BLaER1 treated with 17β-estradiol and CSF1 and Interleukin-3, amounts not matched to agents 10 nM and 100 nM (cell line): Measurements from ENCODE around the gene ZC3H7A.

Source experiments
- H3K27ac ChIP-seq, 11 experiments: shearing (Covaris generic); formaldehyde crosslinking; 2 replicates each; pipeline ENCODE4 v1.8.1; 2022
- H3K27me3 ChIP-seq, 11 experiments: shearing (Covaris generic); formaldehyde crosslinking; 2 replicates each; pipeline ENCODE4 v1.8.1; 2022
- H3K36me3 ChIP-seq, 11 experiments: shearing (Covaris generic); formaldehyde crosslinking; 2 replicates each; pipeline ENCODE4 v1.8.1; 2022
- H3K4me1 ChIP-seq, 10 experiments: shearing (Covaris generic); formaldehyde crosslinking; 2 replicates each; pipeline ENCODE4 v1.8.1; 2022
- H3K4me2 ChIP-seq, 11 experiments: shearing (Covaris generic); formaldehyde crosslinking; 2 replicates each; pipeline ENCODE4 v1.8.1; 2022
- H3K4me3 ChIP-seq, 10 experiments: shearing (Covaris generic); formaldehyde crosslinking; 2 replicates each; pipeline ENCODE4 v1.8.1; 2022
- H3K9ac ChIP-seq, 11 experiments: shearing (Covaris generic); formaldehyde crosslinking; 2 replicates each; pipeline ENCODE4 v1.8.1; 2022
- H3K9me3 ChIP-seq, 11 experiments: shearing (Covaris generic); formaldehyde crosslinking; replicated peaks in 1 of 11; 2 replicates each; pipeline ENCODE4 v1.8.1; 2022
- H4K20me1 ChIP-seq, 11 experiments: shearing (Covaris generic); formaldehyde crosslinking; 2 replicates each; pipeline ENCODE4 v1.8.1; 2022
- Cebpa-rat ChIP-seq, 11 experiments: shearing (Covaris generic); IDR thresholded peaks; 2 replicates each; pipeline ENCODE4 v1.8.1; 2022

The ZC3H7A gene

DNA sequence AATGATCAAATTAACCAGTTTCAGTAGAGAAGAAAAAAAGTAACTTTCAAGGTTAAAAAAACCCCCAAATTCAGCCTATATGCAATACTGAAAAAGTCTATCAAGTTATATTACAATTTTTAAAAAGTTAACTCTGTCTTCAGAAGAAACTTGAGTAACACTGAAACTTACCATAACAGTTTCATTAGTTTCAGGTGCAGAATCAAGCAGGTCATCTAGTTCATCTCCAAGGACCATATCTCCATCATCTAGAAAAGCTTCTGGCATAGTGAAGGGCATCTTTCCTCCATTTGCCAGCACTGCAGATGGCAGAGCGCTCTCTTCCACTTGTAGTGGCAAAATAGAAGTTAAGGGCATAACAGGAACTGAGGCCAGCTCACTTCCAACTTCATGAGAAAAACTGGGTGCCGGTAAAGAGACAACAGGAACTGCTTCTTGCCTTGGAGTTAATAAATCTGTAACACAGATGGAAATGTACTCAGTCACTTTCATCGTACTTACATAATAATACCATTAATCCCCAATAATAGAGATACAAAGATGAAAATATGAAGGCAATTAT is 22.9 kb downstream of the ZC3H7A start:
- Histone ChIP-seq H3K27ac (no peak overlapping the region), H4K20me1 (peaks cover 0 to 81% (median 13%) of the 10 kb centered on the region in 11 experiments; a peak in 10 of 22 replicates), H3K36me3 (peaks cover 95 to 100% (median 100%) of the 10 kb centered on the region in 11 experiments), H3K9ac (0 out of 22 replicates have a peak overlapping the region, but pooled peaks of 1 of the 11 experiments have one; percentile 41), H3K9me3 (no peaks in the 10 kb centered on the region), H3K27me3 (no peaks in the 10 kb centered on the region), H3K4me2 (no peak overlapping the region), H3K4me1 (peaks cover 3 to 21% (median 4%) of the 10 kb centered on the region in 10 experiments; a peak in 19 of 20 replicates), H3K4me3 (no peak overlapping the region)
- TF ChIP-seq Cebpa-rat (IDR thresholded peaks at IDR 0.05), result no peak

DNA sequence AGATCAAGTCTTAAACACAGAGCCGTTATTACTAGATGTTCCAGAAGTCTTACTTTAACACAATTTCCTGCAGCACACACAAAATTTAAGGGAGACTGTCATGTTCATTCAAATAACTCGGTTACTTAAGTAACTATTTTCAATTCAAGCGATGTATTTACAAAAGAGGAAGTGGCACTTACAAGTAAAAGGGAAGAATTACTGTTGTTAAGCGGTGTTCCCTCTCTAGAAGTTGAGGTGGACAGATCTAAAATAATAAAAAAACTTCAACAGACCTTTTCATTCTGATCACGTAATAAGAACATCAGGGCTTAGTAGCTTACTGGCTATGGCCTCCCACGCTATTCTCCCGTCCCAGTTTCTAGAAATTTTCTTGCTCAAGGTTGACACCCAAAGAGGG is 28.2 kb downstream of the ZC3H7A start:
- H3K27ac ChIP-seq, result peak overlapping the region in 5 of 11 experiments; percentile 10 to 47 (median 40); a peak in 6 of 22 replicates
- peak overlapping the region in 9 of 11 experiments; percentile 3 to 63 (median 19); a peak in 12 of 22 replicates for H3K4me2 ChIP-seq
- TF ChIP-seq Cebpa-rat (IDR thresholded peaks at IDR 0.05), result no peak
- H3K27me3 ChIP-seq, result no peaks in the 10 kb centered on the region
- H3K4me1 ChIP-seq, result peaks cover 7 to 22% (median 10%) of the 10 kb centered on the region in 10 experiments; a peak in 19 of 20 replicates
- peak overlapping the region in 2 of 11 experiments; percentile 3 to 33; a peak in 3 of 22 replicates for H3K9ac ChIP-seq
- no peaks in the 10 kb centered on the region for H3K9me3 ChIP-seq
- H3K36me3 ChIP-seq, result peaks cover 89 to 100% (median 96%) of the 10 kb centered on the region in 11 experiments
- H4K20me1 ChIP-seq, result peaks cover 0 to 63% (median 13%) of the 10 kb centered on the region in 11 experiments; a peak in 10 of 22 replicates
- H3K4me3 ChIP-seq, result no peak overlapping the region

DNA sequence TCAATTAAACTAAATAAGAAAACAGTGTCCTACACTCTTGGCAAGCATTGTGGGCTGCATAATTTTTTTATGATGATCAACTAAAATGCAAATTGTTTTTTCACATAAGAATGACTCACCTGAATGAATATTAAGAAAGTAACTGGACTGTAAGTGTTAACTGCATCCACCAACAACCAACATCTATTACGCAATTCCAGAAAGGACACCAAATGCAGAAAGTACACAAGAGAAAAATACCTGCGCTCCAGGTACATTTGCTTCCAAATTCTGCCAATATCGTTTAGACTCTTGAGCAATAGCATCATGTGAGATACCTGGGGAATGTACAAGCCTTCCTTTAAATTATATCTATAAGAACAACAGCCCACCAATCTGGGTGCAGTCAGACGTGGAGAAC is 34.6 kb downstream of the ZC3H7A start:
- H4K20me1 ChIP-seq, result peaks cover 0 to 28% (median 0%) of the 10 kb centered on the region in 11 experiments; a peak in 5 of 22 replicates
- H3K9me3 ChIP-seq, result no peaks in the 10 kb centered on the region
- H3K9ac ChIP-seq, result no peak overlapping the region
- H3K27ac ChIP-seq, result no peak overlapping the region
- peaks cover 93 to 99% (median 97%) of the 10 kb centered on the region in 11 experiments for H3K36me3 ChIP-seq
- H3K27me3 ChIP-seq, result no peaks in the 10 kb centered on the region
- no peak overlapping the region for H3K4me2 ChIP-seq
- TF ChIP-seq Cebpa-rat (IDR thresholded peaks at IDR 0.05), result peak in 7 of 11 experiments; percentile 41 to 88 (median 76); a peak in 12 of 22 replicates
- peaks cover 0 to 16% (median 10%) of the 10 kb centered on the region in 10 experiments; a peak in 11 of 20 replicates for H3K4me1 ChIP-seq
- H3K4me3 ChIP-seq, result no peak overlapping the region

DNA sequence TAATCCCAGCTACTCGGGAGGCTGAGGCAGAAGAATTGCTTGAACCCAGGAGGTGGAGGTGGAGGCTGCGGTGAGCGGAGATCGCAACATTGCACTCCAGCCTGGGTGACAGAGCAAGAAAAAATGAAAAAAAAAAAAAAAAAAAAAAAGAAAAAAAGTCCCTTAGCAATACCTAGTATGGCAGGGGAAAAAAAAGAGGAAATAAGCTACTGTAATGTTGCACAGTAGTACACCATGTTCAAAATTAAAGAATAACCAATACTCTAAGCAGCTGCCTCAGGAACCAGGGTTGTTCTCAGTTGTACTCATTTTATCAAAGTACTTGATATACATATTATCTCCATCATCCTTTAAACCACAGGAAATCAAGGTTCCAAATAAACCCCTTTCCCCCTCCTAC is 37.1 kb downstream of the ZC3H7A start:
- Histone ChIP-seq H4K20me1 (peaks cover 0 to 20% (median 0%) of the 10 kb centered on the region in 11 experiments; a peak in 6 of 22 replicates), H3K9ac (no peak overlapping the region), H3K36me3 (peaks cover 93 to 99% (median 96%) of the 10 kb centered on the region in 11 experiments), H3K4me2 (no peak overlapping the region), H3K27ac (no peak overlapping the region), H3K9me3 (no peaks in the 10 kb centered on the region), H3K27me3 (no peaks in the 10 kb centered on the region), H3K4me3 (no peak overlapping the region), H3K4me1 (peaks cover 0 to 16% (median 10%) of the 10 kb centered on the region in 10 experiments; a peak in 11 of 20 replicates)
- TF ChIP-seq Cebpa-rat (IDR thresholded peaks at IDR 0.05), result no peak

DNA sequence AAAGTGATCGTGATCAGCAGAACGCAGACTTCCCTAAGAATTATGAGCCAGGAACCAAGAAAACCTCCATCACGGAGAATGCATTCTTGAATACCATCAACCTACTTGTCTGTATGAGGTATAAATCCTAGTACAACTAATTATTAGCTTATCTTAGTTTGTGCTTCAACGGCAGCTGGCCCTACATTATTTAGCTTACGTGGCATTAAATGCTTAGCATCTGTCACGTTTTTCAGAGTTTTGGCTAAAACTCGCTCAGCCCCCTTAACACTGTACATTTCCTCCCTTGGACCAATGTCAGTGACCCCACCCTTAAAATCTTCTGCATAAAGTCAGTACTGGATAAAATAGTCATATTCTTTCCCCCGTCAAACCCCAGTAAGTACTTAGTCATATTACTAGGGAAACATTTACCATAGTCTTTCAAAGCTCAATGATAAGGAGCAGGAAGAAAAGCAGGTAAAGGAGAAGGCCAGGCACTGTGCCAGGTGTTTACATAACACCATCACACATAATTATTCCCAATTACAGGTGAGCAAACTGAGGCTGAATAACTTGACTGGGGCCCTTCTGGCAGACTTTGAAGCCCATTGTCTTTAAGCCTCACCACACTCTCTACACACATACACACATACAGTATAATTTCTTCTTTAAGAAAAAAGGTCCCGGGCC is 37.8 kb downstream of the ZC3H7A start:
- H3K4me3 ChIP-seq, result no peak overlapping the region
- no peak for TF ChIP-seq Cebpa-rat (IDR thresholded peaks at IDR 0.05)
- no peak overlapping the region for H3K9ac ChIP-seq
- H4K20me1 ChIP-seq, result peaks cover 0 to 20% (median 0%) of the 10 kb centered on the region in 11 experiments; a peak in 6 of 22 replicates
- H3K4me1 ChIP-seq, result peaks cover 0 to 16% (median 10%) of the 10 kb centered on the region in 10 experiments; a peak in 11 of 20 replicates
- H3K9me3 ChIP-seq, result no peaks in the 10 kb centered on the region
- peaks cover 92 to 99% (median 96%) of the 10 kb centered on the region in 11 experiments for H3K36me3 ChIP-seq
- H3K27me3 ChIP-seq, result no peaks in the 10 kb centered on the region
- H3K27ac ChIP-seq, result no peak overlapping the region
- no peak overlapping the region; a peak in 1 of 22 replicates for H3K4me2 ChIP-seq

DNA sequence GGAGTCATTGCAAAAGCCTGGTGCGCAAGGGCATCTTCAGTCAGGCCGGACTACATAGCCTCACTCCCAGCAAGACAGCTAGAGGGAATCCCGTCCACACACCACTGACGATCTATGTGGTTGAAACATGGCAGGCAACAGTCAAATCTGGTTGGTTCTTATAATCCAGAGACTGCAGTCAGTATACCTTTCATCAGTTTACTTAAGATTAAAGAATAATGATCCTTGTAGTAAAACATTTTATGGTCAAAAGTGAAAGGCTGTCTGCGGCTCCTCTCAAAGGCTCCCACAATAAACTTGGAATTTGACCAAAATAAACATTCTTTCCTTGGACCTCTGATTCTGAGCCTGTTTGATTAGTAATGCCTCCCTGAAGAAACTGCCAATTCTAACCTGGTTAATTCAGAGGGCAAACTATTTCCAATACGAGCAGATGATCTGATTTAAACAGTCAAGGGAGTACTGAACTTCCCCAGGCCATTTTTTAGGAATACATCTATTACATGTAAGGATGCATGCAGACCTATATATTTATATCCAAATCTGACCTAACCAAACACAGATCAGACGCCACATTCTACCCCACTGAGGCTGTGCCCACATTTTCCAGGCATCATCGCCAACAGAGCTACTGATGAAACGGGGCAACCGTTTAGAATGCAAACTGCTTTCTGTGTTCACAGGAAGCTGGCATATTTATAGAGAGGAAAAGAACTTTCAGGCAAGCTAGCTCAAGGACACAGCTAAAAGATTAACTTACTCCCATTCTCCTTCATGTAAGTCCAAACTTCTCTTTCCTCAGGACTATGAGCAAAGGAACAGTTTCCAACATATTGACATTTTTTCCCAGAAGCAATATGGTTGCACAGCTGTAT is 39.1 kb downstream of the ZC3H7A start:
- peak overlapping the region in 1 of 11 experiments; percentile 39; a peak in 1 of 22 replicates for H3K9ac ChIP-seq
- H4K20me1 ChIP-seq, result peaks cover 0 to 20% (median 0%) of the 10 kb centered on the region in 11 experiments; a peak in 8 of 22 replicates
- H3K27me3 ChIP-seq, result no peaks in the 10 kb centered on the region
- no peak for TF ChIP-seq Cebpa-rat (IDR thresholded peaks at IDR 0.05)
- H3K4me3 ChIP-seq, result no peak overlapping the region
- H3K36me3 ChIP-seq, result peaks cover 95 to 100% (median 99%) of the 10 kb centered on the region in 11 experiments
- peak overlapping the region in 3 of 11 experiments; percentile 6 to 43 (median 42); a peak in 5 of 22 replicates for H3K4me2 ChIP-seq
- no peaks in the 10 kb centered on the region for H3K9me3 ChIP-seq
- H3K27ac ChIP-seq, result no peak overlapping the region
- peaks cover 0 to 16% (median 10%) of the 10 kb centered on the region in 10 experiments; a peak in 11 of 20 replicates for H3K4me1 ChIP-seq

DNA sequence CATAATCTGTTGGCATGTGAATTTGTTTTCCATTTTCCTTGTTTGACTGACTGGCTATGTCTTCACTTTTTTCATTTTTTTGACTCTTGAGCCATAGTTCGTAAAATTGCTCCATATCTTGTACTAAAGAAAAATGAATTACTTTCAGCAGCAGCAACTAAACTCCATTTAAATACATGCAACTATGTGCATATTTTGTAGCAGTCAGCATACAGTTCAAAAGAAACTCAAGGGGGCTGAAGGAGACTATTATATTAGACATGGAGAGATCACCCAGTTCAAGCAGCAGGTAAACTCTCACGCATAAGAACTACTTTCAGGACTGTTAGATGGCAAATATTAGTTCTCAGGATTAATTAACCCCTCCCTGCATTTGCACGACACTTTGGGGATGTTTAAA is 40.8 kb downstream of the ZC3H7A start:
- peaks cover 0 to 16% (median 10%) of the 10 kb centered on the region in 10 experiments; a peak in 11 of 20 replicates for H3K4me1 ChIP-seq
- H3K4me2 ChIP-seq, result no peak overlapping the region
- H3K4me3 ChIP-seq, result no peak overlapping the region
- H3K9me3 ChIP-seq, result no peaks in the 10 kb centered on the region
- H4K20me1 ChIP-seq, result peaks cover 0 to 20% (median 0%) of the 10 kb centered on the region in 11 experiments; a peak in 8 of 22 replicates
- no peak for TF ChIP-seq Cebpa-rat (IDR thresholded peaks at IDR 0.05)
- no peak overlapping the region for H3K9ac ChIP-seq
- no peak overlapping the region for H3K27ac ChIP-seq
- H3K36me3 ChIP-seq, result peaks cover 95 to 100% (median 99%) of the 10 kb centered on the region in 11 experiments
- H3K27me3 ChIP-seq, result no peaks in the 10 kb centered on the region

DNA sequence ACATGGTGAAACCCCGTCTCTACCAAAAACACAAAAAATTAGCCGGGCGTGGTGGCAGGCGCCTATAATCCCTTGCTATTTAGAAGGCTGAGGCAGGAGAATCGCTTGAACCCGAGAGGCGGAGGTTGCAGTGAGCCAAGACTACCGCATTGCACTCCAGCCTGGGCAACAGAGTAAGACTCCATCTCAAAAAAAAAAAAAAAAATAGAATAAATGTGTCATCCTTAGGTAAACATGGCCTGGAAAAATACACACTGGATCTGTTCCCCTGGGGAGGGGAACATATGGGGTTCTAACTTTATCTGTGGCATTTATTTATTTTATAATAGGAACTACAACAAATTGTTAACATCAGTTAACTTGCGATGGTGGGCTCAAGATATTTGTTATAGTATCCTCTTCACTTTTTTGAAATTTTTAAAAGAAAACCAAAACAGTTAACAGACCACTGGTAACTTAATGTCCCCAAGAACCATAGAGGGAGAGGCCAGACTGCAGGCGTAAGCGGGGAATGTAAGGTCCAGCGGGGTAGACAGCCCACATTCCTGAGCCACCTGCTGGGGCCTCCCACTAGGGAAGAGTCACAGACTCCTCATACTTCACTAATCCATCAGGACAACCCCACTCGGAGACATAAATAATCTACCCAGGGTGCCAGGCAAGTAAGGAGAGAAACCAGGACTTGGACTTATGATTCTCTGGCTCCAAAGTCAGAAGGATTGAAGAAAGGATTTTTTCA is 41.9 kb downstream of the ZC3H7A start:
- H3K36me3 ChIP-seq, result peaks cover 95 to 100% (median 99%) of the 10 kb centered on the region in 11 experiments
- H3K27ac ChIP-seq, result no peak overlapping the region
- no peak overlapping the region for H3K9ac ChIP-seq
- H4K20me1 ChIP-seq, result peaks cover 0 to 14% (median 0%) of the 10 kb centered on the region in 11 experiments; a peak in 7 of 22 replicates
- no peak for TF ChIP-seq Cebpa-rat (IDR thresholded peaks at IDR 0.05)
- H3K9me3 ChIP-seq, result no peaks in the 10 kb centered on the region
- H3K4me2 ChIP-seq, result no peak overlapping the region
- no peaks in the 10 kb centered on the region for H3K27me3 ChIP-seq
- H3K4me3 ChIP-seq, result no peak overlapping the region
- H3K4me1 ChIP-seq, result peaks cover 0 to 16% (median 8%) of the 10 kb centered on the region in 10 experiments; a peak in 11 of 20 replicates
